B cell (primary cell): Measurements from ENCODE around the gene AMN1.

ENCODE experiments used
- EZH2 ChIP-seq: IDR thresholded peaks from 2 replicates; pipeline ENCODE4 v1.6.1; 2012; ENCODE audit warnings: borderline replicate concordance, low read depth, mild to moderate bottlenecking, moderate library complexity, low read length; ENCODE audit not compliant: insufficient read depth, poor library complexity, severe bottlenecking
- TF ChIP-seq, protein P1 (sequence below): fragments of 200-600 bp; IDR thresholded peaks from one replicate; pipeline ENCODE4 v1.8.0; 2022; ENCODE audit warnings: antibody characterized with exemption, mild to moderate bottlenecking

- no peak for TF ChIP-seq EZH2
- TF ChIP-seq, protein P1, sequence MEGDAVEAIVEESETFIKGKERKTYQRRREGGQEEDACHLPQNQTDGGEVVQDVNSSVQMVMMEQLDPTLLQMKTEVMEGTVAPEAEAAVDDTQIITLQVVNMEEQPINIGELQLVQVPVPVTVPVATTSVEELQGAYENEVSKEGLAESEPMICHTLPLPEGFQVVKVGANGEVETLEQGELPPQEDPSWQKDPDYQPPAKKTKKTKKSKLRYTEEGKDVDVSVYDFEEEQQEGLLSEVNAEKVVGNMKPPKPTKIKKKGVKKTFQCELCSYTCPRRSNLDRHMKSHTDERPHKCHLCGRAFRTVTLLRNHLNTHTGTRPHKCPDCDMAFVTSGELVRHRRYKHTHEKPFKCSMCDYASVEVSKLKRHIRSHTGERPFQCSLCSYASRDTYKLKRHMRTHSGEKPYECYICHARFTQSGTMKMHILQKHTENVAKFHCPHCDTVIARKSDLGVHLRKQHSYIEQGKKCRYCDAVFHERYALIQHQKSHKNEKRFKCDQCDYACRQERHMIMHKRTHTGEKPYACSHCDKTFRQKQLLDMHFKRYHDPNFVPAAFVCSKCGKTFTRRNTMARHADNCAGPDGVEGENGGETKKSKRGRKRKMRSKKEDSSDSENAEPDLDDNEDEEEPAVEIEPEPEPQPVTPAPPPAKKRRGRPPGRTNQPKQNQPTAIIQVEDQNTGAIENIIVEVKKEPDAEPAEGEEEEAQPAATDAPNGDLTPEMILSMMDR: peak; percentile 88
These were observed 46.5 kb downstream of the AMN1 start for GRCh38 chr12:31682136-31682962.
